Ovary (tissue), 3 donors: Measurements from ENCODE around the gene DAAM1.

Experiments used
- EP300 ChIP-seq: sonication (generic); formaldehyde crosslinking; IDR thresholded peaks from one replicate; pipeline ENCODE4 v1.6.1; 2017; ENCODE audit warnings: antibody characterized with exemption
- TF ChIP-seq, protein P1 (sequence below), 3 donors: fragments of 450-650 bp in 2 of 3; fragments of 200-600 bp in 1 of 3; IDR thresholded peaks; one replicate each; pipeline versions ENCODE4 v1.5.1 to v1.8.0; 2016 to 2022; ENCODE audit warnings: antibody characterized with exemption in 3 of 3, mild to moderate bottlenecking in 1 of 3
- donor health status: DM: no; HTN: no; CAD: no.

DNA sequence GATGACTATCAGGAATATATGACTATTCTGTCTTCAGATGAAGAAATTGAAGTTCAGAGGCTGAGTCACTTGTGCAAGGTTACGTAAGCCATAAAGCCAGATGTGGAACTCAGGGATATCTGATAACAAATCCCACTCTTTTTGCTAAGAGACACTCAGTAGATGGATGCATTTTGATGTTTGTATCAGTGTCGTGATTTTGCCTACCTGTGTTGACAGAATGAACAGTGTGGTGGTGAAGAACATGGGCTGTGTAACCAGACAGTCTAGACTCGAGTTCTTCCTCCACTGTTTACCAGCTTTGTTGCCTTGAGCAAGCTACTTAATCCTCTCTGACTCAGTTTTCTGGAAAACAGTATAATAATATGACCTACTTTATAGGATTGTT, 93.9 kb downstream of the DAAM1 start:
- TF ChIP-seq, protein P1, sequence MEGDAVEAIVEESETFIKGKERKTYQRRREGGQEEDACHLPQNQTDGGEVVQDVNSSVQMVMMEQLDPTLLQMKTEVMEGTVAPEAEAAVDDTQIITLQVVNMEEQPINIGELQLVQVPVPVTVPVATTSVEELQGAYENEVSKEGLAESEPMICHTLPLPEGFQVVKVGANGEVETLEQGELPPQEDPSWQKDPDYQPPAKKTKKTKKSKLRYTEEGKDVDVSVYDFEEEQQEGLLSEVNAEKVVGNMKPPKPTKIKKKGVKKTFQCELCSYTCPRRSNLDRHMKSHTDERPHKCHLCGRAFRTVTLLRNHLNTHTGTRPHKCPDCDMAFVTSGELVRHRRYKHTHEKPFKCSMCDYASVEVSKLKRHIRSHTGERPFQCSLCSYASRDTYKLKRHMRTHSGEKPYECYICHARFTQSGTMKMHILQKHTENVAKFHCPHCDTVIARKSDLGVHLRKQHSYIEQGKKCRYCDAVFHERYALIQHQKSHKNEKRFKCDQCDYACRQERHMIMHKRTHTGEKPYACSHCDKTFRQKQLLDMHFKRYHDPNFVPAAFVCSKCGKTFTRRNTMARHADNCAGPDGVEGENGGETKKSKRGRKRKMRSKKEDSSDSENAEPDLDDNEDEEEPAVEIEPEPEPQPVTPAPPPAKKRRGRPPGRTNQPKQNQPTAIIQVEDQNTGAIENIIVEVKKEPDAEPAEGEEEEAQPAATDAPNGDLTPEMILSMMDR (IDR thresholded peaks at IDR 0.05): no peak
- no peak for TF ChIP-seq EP300
